Activated effector memory CD4-positive, alpha-beta T cell treated with anti-CD3 and anti-CD28 coated beads, Interleukin-2, amount 50 U/mL, for 16 hours (primary cell): ENCODE measurements around the gene SEMA4B.
"Not testable (repeated sequence)": the region's sequence is repeated elsewhere in the genome, so short reads cannot be mapped to it uniquely, and the experiment has no call there.

ENCODE experiments used
- DNase-seq: peaks from one replicate; pipeline ENCODE4 v3.0.0-alpha.2; 2020

The SEMA4B gene, protein sequence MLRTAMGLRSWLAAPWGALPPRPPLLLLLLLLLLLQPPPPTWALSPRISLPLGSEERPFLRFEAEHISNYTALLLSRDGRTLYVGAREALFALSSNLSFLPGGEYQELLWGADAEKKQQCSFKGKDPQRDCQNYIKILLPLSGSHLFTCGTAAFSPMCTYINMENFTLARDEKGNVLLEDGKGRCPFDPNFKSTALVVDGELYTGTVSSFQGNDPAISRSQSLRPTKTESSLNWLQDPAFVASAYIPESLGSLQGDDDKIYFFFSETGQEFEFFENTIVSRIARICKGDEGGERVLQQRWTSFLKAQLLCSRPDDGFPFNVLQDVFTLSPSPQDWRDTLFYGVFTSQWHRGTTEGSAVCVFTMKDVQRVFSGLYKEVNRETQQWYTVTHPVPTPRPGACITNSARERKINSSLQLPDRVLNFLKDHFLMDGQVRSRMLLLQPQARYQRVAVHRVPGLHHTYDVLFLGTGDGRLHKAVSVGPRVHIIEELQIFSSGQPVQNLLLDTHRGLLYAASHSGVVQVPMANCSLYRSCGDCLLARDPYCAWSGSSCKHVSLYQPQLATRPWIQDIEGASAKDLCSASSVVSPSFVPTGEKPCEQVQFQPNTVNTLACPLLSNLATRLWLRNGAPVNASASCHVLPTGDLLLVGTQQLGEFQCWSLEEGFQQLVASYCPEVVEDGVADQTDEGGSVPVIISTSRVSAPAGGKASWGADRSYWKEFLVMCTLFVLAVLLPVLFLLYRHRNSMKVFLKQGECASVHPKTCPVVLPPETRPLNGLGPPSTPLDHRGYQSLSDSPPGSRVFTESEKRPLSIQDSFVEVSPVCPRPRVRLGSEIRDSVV

DNA sequence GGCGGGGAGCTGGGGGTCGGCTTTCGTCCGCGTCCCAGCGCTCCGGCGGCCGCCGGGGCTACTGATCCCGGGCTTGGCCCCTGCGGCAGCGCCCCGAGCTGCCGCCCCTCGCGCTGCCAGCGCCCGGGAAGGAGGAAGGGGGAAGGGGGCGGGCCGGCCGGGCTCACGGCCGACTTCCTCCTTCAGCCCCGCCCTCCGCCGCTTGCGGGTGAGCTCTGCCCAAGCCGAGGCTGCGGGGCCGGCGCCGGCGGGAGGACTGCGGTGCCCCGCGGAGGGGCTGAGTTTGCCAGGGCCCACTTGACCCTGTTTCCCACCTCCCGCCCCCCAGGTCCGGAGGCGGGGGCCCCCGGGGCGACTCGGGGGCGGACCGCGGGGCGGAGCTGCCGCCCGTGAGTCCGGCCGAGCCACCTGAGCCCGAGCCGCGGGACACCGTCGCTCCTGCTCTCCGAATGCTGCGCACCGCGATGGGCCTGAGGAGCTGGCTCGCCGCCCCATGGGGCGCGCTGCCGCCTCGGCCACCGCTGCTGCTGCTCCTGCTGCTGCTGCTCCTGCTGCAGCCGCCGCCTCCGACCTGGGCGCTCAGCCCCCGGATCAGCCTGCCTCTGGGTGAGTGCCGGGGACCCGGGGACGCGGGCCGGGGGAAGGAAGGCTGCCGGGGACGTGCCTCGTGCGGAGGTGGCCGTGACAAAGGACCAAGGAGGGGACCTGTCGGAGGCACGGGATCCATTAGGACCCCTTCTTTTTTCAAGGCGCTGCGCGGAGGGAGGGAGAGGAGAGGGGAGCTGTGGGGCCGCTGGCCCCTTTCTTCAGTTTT, at the start of gene SEMA4B:
Gene SEMA4B, plus strand, starts transcription at position 201 of the 814 bp plus-strand sequence. Its CDS starts 249 bp downstream, at position 450.
- DNase-seq: peak; percentile 90

DNA sequence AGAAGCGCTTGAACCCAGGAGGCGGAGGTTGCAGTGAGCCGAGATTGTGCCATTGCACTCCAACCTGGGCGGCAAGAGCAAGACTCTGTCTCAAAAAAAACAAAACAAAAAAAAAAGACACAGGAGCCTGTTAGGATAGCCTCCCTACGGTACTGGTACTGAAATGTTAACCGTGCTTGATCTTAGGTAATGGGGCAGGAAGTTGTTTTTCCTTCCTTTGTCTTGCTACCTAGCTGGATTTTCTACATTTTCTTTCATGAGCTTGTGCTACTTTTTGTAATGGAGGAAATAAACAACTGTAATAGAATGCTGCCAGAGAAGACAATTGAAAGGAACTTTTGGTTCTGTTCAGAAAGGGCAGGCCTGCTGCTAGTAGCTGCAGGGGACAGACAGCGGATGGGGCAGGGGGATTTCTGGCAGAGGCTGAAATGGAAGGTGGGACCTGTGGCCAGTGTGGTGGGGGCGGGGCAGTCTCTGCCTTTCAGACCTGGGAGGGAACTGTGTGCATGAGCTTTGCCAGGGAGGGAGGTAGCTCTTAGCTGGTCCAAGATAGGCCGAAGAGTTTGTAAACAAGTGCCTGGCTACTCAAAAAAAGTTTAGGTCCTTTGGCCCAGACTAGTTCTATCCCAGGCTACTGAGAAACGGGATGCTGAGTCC, 49.0 kb upstream of the SEMA4B start:
- no peak for DNase-seq

- DNase-seq: no peak
These were observed 47.5 kb upstream of the SEMA4B start for GRCh38 chr15:90153658-90154057.

GRCh38 chr15:90154246-90154645, 46.9 kb upstream of the SEMA4B start:
- no peak for DNase-seq

DNA sequence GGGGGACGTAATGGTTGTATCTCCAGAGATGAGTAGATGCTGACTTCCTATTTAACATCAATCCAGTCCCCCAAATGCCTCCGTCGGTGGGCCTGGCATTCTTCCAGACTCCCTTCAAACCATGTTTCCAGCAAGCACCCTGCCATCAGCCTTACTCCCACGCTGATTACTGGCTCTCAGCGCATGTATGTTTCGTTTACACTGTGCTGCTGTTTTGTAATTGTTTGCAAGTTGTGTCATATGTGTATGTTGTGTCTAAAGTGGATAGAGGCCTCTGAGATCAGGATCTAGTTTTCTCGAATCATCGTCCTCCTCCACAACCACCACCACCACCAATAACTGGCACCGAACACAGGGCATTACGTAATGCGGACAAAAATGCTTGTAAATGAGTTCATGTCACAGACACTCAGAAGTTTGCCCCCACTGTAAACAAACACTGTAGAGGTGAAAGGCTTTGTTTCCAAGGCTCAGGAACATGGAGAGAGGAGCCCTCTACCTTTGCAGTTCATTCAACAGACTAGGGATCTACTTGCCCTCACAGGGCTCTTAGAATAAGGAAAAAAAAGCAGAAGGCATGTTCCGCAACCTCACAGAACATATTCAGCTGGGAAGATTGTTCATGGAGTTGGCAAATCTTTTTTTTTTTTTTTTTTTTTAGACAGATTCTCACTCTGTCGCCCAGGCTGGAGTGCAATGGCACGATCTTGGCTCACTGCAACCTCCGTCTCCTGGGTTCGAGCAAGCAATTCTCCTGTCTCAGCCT, 46.1 kb upstream of the SEMA4B start:
- DNase-seq: no peak

- DNase-seq: no peak
These were observed 41.9 kb upstream of the SEMA4B start for GRCh38 chr15:90159213-90159612.

DNA sequence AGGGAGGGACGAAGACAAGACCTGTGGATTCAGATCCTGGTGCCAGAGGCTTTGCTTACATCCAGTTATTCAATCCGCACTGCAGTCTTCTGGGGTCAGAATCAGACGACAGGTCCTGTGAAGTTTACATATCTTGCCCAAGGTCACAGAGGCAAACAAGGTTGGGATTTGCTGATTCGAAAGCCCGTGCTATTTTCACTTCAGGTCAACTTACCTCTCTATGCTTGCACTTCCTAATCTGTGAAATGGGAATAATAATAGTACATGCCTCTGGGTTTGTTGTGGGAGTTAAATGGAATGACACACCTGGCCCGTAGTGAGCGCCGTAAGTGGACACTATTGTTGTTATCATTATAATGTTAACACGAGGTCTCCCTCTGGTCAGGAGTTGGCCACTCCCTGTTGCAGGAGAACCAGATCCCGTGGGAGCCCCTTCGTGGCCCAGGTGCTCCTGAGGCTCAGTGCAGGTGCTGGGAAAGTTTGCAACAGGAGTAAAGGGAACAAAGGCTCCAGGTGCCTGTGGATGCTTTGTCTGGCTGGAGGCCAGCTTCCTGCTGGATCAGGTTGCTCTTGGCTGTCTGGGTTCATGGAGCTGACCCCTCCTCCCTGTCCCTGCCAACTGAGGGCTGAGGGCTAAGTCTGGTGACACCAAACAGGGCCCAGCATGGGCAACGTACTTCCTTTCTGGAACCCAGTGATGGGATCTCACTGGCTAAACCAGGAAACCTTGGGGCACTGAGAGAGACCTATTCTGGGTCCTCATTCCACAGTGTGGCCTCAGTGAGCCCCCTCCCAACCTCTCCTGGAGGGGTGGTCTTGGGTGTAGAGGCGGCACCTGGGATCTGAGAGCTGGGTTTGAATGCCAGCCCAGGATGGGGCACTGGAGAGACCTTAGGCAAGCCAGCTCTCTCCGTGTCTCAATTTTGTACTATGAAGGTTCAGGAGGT, 40.1 kb upstream of the SEMA4B start:
- no peak for DNase-seq

- DNase-seq: no peak
These were observed 39.2 kb upstream of the SEMA4B start for GRCh38 chr15:90161950-90162361.

DNA sequence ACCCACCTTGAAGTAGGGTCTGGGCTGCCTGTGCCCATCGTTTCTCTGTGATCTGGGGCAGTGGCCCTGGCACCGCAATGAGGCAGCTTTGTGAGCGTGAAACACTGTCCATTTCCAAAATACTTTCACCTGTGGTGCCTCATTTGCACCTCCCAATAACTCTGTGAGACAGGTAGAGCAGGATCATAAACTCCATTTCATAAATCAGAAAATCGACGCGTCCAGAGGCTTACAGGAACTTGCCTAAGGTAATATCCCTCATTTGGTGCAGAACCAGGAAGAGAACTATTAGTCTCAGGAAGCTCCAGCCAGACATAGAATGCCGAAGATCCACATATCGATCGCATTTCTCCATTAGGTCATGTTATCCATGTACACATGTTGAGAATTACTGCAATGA, 38.2 kb upstream of the SEMA4B start:
- no peak for DNase-seq

- DNase-seq: not testable (repeated sequence)
These were observed 36.9 kb upstream of the SEMA4B start for GRCh38 chr15:90164239-90164638.

GRCh38 chr15:90165157-90165556, 36.0 kb upstream of the SEMA4B start:
- DNase-seq: no peak

DNA sequence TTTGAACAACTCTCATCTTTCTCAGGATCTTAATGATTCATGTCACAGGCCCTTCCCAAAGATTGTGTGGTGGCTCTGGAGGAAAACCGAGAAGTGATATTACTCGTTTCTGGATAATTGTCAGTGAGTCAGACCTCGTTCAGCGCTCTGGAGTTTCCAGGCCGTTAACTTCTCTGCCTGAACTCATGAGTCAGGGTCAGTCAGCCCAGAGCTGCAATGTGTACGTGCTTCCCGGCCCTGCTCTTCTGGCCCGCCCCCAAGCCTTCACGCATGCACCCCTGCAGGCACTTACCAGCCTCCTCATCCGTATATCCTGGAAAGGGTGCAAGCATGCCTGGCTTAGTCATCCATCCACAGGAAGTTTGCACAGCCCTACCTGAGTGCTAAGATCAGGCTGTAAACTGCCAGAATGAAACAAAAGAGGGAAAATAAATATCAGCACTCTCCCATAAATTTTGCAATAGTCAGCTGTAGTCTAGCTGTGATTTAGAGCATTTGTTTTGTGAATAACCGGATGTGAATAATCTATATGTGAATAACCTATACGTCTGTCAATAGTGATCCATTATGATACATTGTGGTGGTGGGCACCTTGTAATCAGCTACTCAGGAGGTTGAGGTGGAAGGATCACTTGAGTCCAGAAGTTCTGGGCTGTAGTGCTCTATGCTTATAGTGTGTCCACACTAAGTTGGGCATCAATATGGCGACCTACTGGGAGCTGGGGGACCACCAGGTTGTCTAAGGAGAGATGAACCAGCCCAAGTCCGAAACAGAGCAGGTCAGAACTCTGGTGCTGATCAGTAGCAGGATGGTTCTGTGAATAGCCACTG, 35.3 kb upstream of the SEMA4B start:
- peak; percentile 64 for DNase-seq

DNA sequence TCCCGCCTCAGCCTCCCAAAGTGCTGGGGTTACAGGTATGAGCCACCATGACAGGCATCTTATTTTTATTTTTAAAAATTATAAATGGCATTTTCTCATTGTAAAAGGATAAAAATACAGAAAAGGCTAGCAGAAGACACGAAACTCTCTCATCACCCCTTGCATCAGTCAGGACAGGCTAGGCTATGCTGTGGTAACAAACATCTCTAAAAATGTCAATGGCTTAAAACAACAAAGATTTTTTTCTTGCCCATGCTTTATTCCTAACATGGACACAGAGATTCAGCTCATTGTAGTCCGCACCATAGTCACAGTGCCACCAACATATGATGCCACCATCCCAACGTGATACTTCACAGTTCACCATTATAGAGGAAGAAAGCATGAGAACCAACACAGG, 34.0 kb upstream of the SEMA4B start:
- DNase-seq: no peak

DNA sequence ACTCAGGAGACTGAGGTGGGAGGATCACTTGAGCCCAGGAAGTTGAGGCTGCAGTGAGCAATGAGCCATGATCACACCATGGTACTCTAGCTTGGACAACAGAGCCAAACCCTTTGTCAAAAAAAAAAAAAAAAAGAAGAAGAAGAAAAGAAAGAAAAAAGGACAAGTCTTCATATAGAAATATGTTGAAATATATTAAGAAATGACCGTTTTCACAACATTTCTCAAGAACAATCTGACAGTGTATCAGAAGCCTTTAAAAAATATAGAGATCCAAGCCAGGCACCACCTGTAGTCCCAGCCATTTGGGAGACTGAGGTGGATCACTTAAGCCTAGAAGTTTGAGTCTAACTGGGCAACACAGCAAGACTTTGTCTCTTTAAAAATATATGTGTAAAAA, 29.5 kb upstream of the SEMA4B start:
- DNase-seq: no peak

DNA sequence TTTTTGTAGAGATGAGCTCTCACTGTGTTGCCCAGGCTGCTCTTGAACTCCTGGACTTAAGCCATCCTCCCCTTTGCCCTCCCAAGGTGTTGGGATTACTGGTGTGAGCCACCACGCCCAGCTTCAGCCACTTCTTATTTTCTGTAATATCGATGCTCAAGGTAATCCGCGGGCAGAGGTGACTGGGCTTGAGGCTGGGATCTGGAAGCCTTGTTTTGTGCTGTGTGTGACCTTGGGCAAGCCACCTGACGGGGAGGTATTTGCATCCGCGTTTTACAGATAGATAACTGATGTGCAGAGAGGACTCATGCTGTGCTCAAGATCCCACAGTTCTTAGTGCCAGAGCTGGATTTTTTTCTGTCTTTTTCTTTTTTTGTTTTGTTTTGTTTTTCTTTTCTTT, 27.8 kb upstream of the SEMA4B start:
- no peak for DNase-seq

DNA sequence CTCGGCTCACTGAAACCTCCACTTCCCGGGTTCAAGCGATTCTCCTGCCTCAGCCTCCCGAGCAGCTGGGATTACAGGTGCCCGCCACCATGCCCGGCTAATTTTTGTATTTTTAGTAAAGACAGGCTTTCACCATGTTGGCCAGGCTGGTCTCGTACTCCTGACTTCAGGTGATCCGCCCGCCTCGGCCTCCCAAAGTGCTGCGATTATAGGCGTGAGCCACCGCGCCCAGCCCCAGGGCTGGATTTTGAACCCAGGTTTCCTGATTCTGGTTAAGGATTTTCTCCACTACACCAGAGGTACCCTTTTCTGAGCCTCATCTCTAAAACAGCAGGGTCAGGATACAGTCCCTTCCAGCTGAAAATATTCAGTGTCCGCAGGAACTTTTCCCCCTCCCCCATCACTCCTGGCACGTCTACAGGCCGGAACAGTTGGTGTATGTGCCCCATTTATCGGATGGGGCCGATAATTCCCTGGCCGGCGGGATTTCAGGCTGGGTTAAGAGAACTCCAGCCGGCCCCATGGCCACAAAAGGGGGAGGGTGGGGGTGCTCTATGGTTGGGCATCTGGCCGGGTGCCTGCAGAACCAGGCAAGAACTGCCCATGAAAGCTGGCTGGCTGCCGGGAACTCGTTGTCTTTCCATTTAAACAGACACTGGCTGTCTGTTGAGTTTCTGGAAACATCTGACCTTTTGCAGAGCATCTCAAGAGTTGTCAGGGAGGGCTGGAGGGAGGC, 26.8 kb upstream of the SEMA4B start:
- DNase-seq: no peak

- no peak for DNase-seq
These were observed 24.1 kb upstream of the SEMA4B start for GRCh38 chr15:90177012-90177411.

GRCh38 chr15:90178468-90179435, 22.4 kb upstream of the SEMA4B start:
- DNase-seq: no peak
